ENCODE data around the gene SPPL3. TPM values are rescaled to one million over a fixed set of nuclear protein-coding genes. Genes with fewer than 3 reads are reported as not detected.
"Not testable (repeated sequence)": the region's sequence is repeated elsewhere in the genome, so short reads cannot be mapped to it uniquely, and the experiment has no call there.

SPPL3 gene
- total RNA-seq, 2 experiments from 2014 or later = 29.5 to 48.2 TPM

DNA sequence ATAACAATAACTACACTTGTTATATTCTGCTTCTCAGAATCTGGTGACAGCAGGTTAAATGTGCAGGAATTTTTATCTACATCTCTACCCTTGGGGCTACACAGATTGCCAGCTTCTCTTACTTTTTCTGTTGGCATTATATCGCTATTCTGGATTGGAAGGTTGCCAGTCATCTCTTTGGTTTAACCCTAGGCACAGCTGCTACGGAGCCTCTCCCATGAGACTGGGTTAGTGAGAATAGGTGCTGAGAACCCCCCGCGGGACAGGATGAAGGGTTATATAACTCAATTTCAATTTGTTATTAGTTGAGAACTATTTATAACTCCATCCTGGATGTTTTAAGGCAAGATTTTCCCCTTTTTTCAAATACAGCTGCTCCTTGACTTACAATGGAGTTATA lies 105.5 kb downstream of the SPPL3 start:
- no peak for DNase-seq
- Mint-ChIP-seq H3K27me3 (no peaks in the 10 kb centered on the region), H3K4me3 (no peak overlapping the region), H3K9me3 (ENCODE audit: low read depth) (peaks cover 26% of the 10 kb centered on the region), H3K36me3 (ENCODE audit: low read depth) (peaks cover 38% of the 10 kb centered on the region), H3K27ac (no peak overlapping the region), H3K4me1 (peaks cover 64% of the 10 kb centered on the region)
- no peak for ATAC-seq
- intact Hi-C loops (cut with DNase I, micrococcal nuclease) = loop anchor here in 1 of 2 experiments (5.0 kb wide), 1 partner anchor 239 kb away; the partner anchor contains the start of gene OASL
- CTCF ChIA-PET = interaction anchor here (0.6 to 1.4 kb wide), 6 partner anchors 15 to 163 kb away, joined by 3 to 4 read pairs (median 3); no protein-coding TSS in a partner anchor
- POLR2A ChIA-PET = no interaction called here

GRCh38 chr12:120797677-120798642 lies 106.2 kb downstream of the SPPL3 start:
- peak; percentile 76 for ATAC-seq
- H3K36me3 Mint-ChIP-seq (ENCODE audit: low read depth) = peaks cover 41% of the 10 kb centered on the region
- DNase-seq = peak; percentile 30
- no peak overlapping the region for H3K4me3 Mint-ChIP-seq
- peaks cover 65% of the 10 kb centered on the region for H3K4me1 Mint-ChIP-seq
- intact Hi-C loops (cut with DNase I, micrococcal nuclease) = loop anchor here (1.0 to 5.0 kb wide), 3 partner anchors 15 to 239 kb away; partner anchors contain the start of gene OASL (in 1 of the 2)
- H3K9me3 Mint-ChIP-seq (ENCODE audit: low read depth) = peaks cover 26% of the 10 kb centered on the region
- no peaks in the 10 kb centered on the region for H3K27me3 Mint-ChIP-seq
- H3K27ac Mint-ChIP-seq = peak overlapping the region; percentile 83
- ChIA-PET POLR2A (interaction anchor here (0.7 kb wide), 1 partner anchor 37 kb away, joined by 3 read pairs; no protein-coding TSS in a partner anchor), CTCF (interaction anchor here (0.6 to 1.2 kb wide), 4 partner anchors 25 to 128 kb away, joined by 3 to 7 read pairs (median 4); no protein-coding TSS in a partner anchor)

DNA sequence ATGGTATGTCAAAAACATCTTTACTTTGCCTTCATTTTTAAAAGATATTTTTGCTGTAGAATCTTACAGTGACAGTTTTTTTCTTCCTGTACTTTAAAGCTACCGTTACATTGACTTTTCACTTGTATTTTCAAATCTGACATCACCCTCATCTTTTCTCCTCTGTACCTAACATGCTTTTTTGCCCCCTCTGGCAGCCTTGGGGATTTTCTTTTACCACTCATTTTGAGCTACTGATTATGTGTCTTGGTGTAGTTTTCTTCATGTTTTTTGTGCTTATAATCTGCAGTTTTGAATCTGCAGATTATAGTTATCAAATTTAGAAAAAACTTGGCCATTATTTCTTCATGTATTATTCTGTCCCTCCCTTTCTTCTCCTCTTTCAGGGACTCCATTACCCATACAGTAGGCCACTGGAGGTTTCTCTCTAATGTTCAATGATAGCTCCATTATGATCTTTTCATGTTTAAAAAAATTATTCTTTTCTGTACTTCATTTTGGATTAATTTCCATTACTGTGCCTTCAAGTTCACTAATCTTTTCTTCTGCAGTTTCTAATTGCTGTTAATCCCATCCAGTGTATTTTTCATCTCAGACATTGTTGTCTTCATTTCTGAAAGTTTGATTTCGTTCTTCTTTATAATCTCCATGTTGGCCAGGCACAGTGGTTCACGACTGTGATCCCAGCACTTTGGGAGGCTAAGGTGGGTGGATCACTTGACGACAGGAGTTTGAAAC lies 108.5 kb downstream of the SPPL3 start:
- ATAC-seq = no peak
- Mint-ChIP-seq H3K9me3 (ENCODE audit: low read depth) (peaks cover 26% of the 10 kb centered on the region), H3K4me3 (no peak overlapping the region), H3K27ac (no peak overlapping the region), H3K27me3 (no peaks in the 10 kb centered on the region), H3K4me1 (peaks cover 61% of the 10 kb centered on the region), H3K36me3 (ENCODE audit: low read depth) (peaks cover 46% of the 10 kb centered on the region)
- CTCF ChIA-PET = interaction anchor here (0.6 to 1.7 kb wide), 4 partner anchors 11 to 238 kb away, joined by 3 to 6 read pairs (median 4); no protein-coding TSS in a partner anchor
- no peak for DNase-seq
- intact Hi-C loops (cut with DNase I, micrococcal nuclease) = loop anchor here in 1 of 2 experiments (5.0 kb wide), 1 partner anchor 242 kb away; the partner anchor contains the start of gene OASL
- POLR2A ChIA-PET = interaction anchor here (0.7 kb wide), 1 partner anchor 214 kb away, joined by 3 read pairs; the partner anchor contains the start of gene POP5

GRCh38 chr12:120793357-120793756 lies 110.8 kb downstream of the SPPL3 start:
- Mint-ChIP-seq H3K4me1 (peaks cover 44% of the 10 kb centered on the region), H3K36me3 (ENCODE audit: low read depth) (peaks cover 55% of the 10 kb centered on the region), H3K4me3 (no peak overlapping the region), H3K9me3 (ENCODE audit: low read depth) (peaks cover 26% of the 10 kb centered on the region), H3K27me3 (no peaks in the 10 kb centered on the region), H3K27ac (no peak overlapping the region)
- ChIA-PET CTCF (interaction anchor here (0.7 to 1.2 kb wide), 2 partner anchors 12 to 150 kb away, joined by 3 to 4 read pairs; no protein-coding TSS in a partner anchor), POLR2A (no interaction called here)
- intact Hi-C loops (cut with DNase I, micrococcal nuclease) = no loop called here
- no peak for ATAC-seq
- DNase-seq = no peak

DNA sequence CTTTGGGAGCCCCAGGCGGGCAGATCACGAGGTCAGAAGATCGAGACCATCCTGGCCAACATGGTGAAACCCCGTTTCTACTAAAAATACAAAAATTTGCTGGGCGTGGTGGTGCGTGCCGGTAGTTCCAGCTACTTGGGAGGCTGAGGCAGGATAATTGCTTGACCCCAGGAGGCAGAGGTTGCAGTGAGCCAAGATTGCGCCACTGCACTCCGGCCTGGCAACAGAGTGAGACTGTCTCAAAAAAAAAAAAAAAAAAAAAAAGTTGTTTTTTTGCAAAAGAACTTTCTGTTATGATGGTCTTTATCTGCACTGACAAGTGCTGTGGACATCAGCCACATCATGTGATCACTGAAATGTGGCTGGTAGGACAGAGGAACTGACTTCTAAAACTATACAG lies 111.7 kb downstream of the SPPL3 start:
- DNase-seq; ATAC-seq; H3K4me3 Mint-ChIP-seq; H3K27me3 Mint-ChIP-seq; intact Hi-C loops (cut with DNase I, micrococcal nuclease); POLR2A ChIA-PET: not testable (repeated sequence)
- Mint-ChIP-seq H3K4me1 (peaks cover 38% of the 10 kb centered on the region), H3K36me3 (ENCODE audit: low read depth) (peaks cover 51% of the 10 kb centered on the region), H3K27ac (peak overlapping the region; percentile 62), H3K9me3 (ENCODE audit: low read depth) (peaks cover 26% of the 10 kb centered on the region)
- CTCF ChIA-PET = interaction anchor here (0.6 to 1.6 kb wide), 2 partner anchors 10 to 782 kb away, joined by 3 read pairs; no protein-coding TSS in a partner anchor

GRCh38 chr12:120791669-120792176 lies 112.4 kb downstream of the SPPL3 start:
- DNase-seq (no peak), ATAC-seq (no peak)
- CTCF ChIA-PET = interaction anchor here (0.6 to 1.6 kb wide), 2 partner anchors 9 to 16 kb away, joined by 3 read pairs; no protein-coding TSS in a partner anchor
- Mint-ChIP-seq H3K36me3 (ENCODE audit: low read depth) (peaks cover 44% of the 10 kb centered on the region), H3K4me3 (no peak overlapping the region), H3K27ac (peak overlapping the region; percentile 2), H3K27me3 (no peaks in the 10 kb centered on the region), H3K9me3 (ENCODE audit: low read depth) (peaks cover 20% of the 10 kb centered on the region), H3K4me1 (peaks cover 33% of the 10 kb centered on the region)
- intact Hi-C loops (cut with DNase I, micrococcal nuclease) = no loop called here
- POLR2A ChIA-PET = no interaction called here

- ChIA-PET CTCF (no interaction called here), POLR2A (no interaction called here)
- H3K4me3 Mint-ChIP-seq = no peak overlapping the region
- DNase-seq (no peak), ATAC-seq (no peak)
- H3K27me3 Mint-ChIP-seq = no peaks in the 10 kb centered on the region
- peaks cover 7% of the 10 kb centered on the region for H3K9me3 Mint-ChIP-seq (ENCODE audit: low read depth)
- intact Hi-C loops (cut with DNase I, micrococcal nuclease) = no loop called here
- peaks cover 34% of the 10 kb centered on the region for H3K4me1 Mint-ChIP-seq
- H3K27ac Mint-ChIP-seq = no peak overlapping the region
- peaks cover 29% of the 10 kb centered on the region for H3K36me3 Mint-ChIP-seq (ENCODE audit: low read depth)
Measured at GRCh38 chr12:120790114-120790513, 114.0 kb downstream of the SPPL3 start.

DNA sequence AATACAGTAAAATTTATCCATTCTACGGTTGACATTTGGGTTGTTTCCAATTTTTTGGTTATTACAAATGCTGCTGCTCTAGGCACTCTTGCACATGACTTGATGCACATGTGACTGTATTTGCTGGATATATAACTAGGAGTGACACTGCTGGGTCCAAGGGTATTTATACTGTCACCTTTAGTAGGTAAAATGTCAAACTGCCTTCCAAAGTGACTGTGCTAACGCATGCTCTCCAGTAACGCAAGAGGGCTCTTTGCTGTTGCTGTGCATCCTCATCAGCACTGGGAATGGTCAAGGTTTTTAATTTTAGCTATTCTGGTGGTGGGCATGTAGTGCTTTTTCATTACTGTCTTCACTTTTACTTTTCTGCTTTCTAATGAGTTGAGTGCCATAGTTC lies 116.3 kb downstream of the SPPL3 start:
- POLR2A ChIA-PET = no interaction called here
- peak overlapping the region; percentile 1 for H3K27ac Mint-ChIP-seq
- intact Hi-C loops (cut with DNase I, micrococcal nuclease) = no loop called here
- H3K36me3 Mint-ChIP-seq (ENCODE audit: low read depth) = peaks cover 27% of the 10 kb centered on the region
- H3K9me3 Mint-ChIP-seq (ENCODE audit: low read depth) = peaks cover 2% of the 10 kb centered on the region
- ATAC-seq (no peak), DNase-seq (no peak)
- H3K4me3 Mint-ChIP-seq = no peak overlapping the region
- CTCF ChIA-PET = no interaction called here
- H3K27me3 Mint-ChIP-seq = no peaks in the 10 kb centered on the region
- H3K4me1 Mint-ChIP-seq = peaks cover 46% of the 10 kb centered on the region

GRCh38 chr12:120784804-120785203 lies 119.4 kb downstream of the SPPL3 start:
- ChIA-PET CTCF (interaction anchor here (0.5 to 1.3 kb wide), 6 partner anchors 9 to 1546 kb away, joined by 3 to 4 read pairs (median 3); no protein-coding TSS in a partner anchor), POLR2A (interaction anchor here (0.6 kb wide), 1 partner anchor 50 kb away, joined by 3 read pairs; no protein-coding TSS in a partner anchor)
- ATAC-seq (peak; percentile 29), DNase-seq (no peak)
- Mint-ChIP-seq H3K9me3 (ENCODE audit: low read depth) (peaks cover 2% of the 10 kb centered on the region), H3K27me3 (no peaks in the 10 kb centered on the region), H3K4me3 (no peak overlapping the region), H3K4me1 (peaks cover 45% of the 10 kb centered on the region), H3K27ac (no peak overlapping the region), H3K36me3 (ENCODE audit: low read depth) (peaks cover 25% of the 10 kb centered on the region)
- intact Hi-C loops (cut with DNase I, micrococcal nuclease) = loop anchor here (5.0 kb wide), 2 partner anchors 102 to 117 kb away; partner anchors contain the start of gene SPPL3 (in 1 of the 2)

- POLR2A ChIA-PET = interaction anchor here (0.8 to 1.1 kb wide), 2 partner anchors 49 to 52 kb away, joined by 4 to 5 read pairs; no protein-coding TSS in a partner anchor
- intact Hi-C loops (cut with DNase I, micrococcal nuclease) = loop anchor here (1.0 to 5.0 kb wide), 6 partner anchors 14 to 180 kb away; partner anchors contain the start of gene SPPL3 (in 1 of the 2)
- peaks cover 37% of the 10 kb centered on the region for H3K4me1 Mint-ChIP-seq
- ATAC-seq (peak; percentile 92), DNase-seq (peak; percentile 48)
- H3K27ac Mint-ChIP-seq = peak overlapping the region; percentile 72
- H3K36me3 Mint-ChIP-seq (ENCODE audit: low read depth) = peaks cover 26% of the 10 kb centered on the region
- H3K27me3 Mint-ChIP-seq = no peaks in the 10 kb centered on the region
- H3K9me3 Mint-ChIP-seq (ENCODE audit: low read depth) = peaks cover 2% of the 10 kb centered on the region
- H3K4me3 Mint-ChIP-seq = no peak overlapping the region
- CTCF ChIA-PET = interaction anchor here (1.1 to 1.6 kb wide), 4 partner anchors 9 to 221 kb away, joined by 3 to 7 read pairs (median 3); no protein-coding TSS in a partner anchor
Measured at GRCh38 chr12:120783197-120783596, 121.0 kb downstream of the SPPL3 start.

Measured in activated CD4-positive, alpha-beta T cell treated with anti-CD3 and anti-CD28 coated beads for 36 hours (primary cell).